T-helper 1 cell treated with Interleukin-12 subunit alpha and Interleukin-12 subunit beta and Interleukin-4 antibody, amounts not matched to agents 30 μg/mL and 1 μg/mL, for 36 hours (primary cell): ENCODE measurements around the gene TBC1D24.

Experiments used
- H3K27ac Mint-ChIP-seq: one replicate; pipeline ENCODE4 v1.8.0; 2021; ENCODE audit warnings: mild to moderate bottlenecking, mixed read lengths
- H3K27me3 Mint-ChIP-seq: one replicate; pipeline ENCODE4 v1.8.0; 2021; ENCODE audit warnings: low read depth, mixed read lengths
- H3K36me3 Mint-ChIP-seq: one replicate; pipeline ENCODE4 v1.8.0; 2021; ENCODE audit warnings: low read depth, mixed read lengths
- H3K4me1 Mint-ChIP-seq: one replicate; pipeline ENCODE4 v1.8.0; 2021; ENCODE audit warnings: low read depth, mixed read lengths
- H3K4me3 Mint-ChIP-seq: one replicate; pipeline ENCODE4 v1.8.0; 2021; ENCODE audit warnings: mild to moderate bottlenecking, moderate library complexity, mixed read lengths
- H3K9me3 Mint-ChIP-seq: one replicate; pipeline ENCODE4 v1.8.0; 2021; ENCODE audit warnings: mixed read lengths

The TBC1D24 gene

DNA sequence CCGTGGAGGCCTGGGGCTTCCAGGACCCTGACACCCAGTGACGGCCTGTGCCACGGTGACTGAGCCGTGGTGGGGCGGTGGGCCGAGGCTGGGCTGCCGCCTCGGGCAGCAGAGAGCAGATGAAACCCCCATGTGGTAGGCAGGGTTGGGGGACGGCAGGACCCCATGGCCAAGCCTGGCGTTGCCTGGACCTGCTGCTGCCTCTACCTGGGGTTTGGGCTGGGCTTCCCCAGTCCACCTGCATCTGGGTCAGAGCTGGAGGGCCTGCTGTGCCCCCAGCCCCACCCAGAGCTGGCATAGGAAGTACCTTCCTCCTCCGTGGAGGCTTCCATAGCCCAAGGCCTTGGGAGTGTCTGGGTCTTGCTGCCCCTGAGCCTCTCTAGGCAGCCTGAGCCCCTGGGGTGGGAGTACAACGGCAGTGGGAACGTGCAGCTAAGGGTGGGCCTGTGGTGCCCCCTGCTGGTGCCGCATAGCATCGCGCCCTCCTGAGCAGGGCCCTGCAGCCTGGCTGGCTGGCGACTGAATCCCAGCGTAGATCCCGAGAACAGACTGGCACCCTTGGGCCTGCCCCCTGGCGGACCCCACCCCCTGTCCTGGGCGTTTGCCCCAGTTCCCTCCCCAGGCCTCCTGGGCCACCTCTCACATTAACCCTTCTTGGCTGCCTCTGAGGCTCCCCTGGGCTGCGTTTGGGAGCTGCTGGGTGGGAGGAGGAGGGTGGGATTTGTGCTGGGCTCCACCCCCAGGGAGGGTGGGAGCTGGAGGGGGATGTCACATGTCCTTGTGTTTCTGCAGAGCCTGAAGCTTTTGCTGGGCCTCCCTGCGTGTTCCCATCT, 26.2 kb downstream of the TBC1D24 start:
- Mint-ChIP-seq H3K4me3 (no peak overlapping the region), H3K36me3 (no peaks in the 10 kb centered on the region), H3K27me3 (no peaks in the 10 kb centered on the region), H3K27ac (no peak overlapping the region), H3K9me3 (no peaks in the 10 kb centered on the region), H3K4me1 (no peaks in the 10 kb centered on the region)

DNA sequence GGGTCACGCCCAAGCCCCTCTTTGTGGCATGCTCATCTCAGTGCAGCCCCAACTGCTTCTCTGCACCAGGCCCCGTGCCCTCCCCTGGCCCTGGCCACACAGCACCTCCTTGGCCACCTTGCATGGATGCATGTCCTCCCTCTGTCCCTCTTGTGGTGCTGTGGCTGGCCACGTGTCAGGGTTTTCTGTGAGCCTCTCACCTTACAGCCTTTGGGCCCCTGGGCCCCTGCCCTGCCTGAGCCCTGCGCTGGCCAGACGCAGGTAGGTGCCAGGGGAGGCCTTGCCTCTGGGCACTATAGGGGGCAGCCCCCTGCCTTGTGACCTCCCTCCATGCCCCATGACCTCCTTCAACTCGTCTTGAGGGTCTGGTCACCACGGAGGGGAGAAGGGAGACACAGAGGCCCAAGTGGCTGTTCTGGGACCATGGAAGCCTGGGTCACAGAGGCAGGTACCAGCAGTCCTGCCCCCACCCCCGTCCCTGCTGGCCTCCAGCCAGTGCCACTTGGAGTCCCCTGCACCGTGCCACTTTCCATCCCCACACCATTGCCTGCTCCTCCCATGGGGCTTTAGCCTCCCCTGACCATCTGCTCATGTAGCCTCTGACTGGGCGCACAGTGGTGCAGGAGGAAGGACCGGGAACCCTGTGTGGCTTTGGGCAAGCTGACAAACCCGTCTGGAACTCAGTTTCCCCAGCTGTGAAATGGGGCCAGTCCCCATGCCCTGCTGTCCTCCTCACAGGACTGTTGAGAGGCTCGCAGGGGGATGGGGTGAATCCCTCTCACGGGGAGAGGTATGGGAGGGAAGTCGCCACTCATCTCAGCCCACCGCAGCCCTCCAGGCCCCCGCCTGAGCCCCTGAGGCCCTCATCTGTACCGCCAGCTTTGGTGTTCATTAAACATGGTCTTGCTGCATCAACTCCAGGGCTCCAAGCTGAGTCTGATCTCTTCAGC, 27.3 kb downstream of the TBC1D24 start:
- Mint-ChIP-seq H3K4me3 (no peak overlapping the region), H3K9me3 (no peaks in the 10 kb centered on the region), H3K27me3 (no peaks in the 10 kb centered on the region), H3K36me3 (no peaks in the 10 kb centered on the region), H3K27ac (no peak overlapping the region), H3K4me1 (no peaks in the 10 kb centered on the region)

DNA sequence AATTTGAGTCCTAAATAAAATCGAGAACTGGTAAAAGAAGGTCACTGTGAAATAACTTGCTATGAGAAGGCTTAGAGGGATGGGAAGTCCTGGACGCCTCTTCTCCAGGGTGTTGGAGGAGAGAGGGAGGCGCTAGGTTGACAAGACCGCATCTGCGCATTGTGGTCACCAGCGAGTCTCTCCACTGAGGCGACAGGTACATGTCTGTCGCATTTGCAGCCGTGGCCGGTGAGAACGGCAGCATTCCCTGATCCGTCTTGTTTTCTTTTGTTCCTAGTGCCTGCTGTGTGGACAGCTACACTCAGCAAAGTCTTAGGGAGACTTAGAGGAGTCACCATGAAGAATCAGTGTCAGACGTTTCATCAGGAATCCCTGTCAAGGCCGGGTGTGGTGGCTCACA, 30.8 kb downstream of the TBC1D24 start:
- H3K27ac Mint-ChIP-seq: no peak overlapping the region
- no peaks in the 10 kb centered on the region for H3K27me3 Mint-ChIP-seq

DNA sequence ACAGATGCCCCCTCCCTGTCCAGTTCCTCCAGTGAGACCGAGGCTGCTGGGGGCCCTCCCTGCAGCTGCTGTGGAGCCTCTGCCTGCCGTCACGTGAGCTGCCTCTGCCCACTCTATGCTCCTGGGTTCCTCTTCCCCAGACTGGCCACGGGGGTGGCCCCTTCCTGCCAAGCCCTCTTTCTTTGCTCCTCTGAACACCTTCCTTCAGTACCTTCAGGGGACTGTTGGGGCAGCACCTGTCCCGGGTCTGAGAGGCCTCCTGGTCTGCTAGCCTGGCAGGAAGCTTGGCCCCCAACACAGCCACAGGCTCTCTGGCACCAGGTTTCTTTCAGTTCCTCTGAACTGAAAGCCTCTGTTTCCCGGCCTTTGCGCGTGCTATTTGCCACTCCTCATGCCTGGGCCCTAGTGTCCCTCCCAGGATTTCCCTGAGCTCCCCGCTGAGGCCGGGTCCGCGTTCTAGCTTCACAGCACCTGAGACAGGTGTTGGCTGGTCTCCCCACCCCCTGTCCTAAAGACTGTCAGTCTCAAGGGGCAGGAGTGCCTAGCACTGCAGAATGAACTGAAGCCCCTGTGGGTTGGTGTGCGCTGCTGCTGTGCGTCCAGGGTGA, 32.2 kb downstream of the TBC1D24 start:
- Mint-ChIP-seq H3K9me3 (no peaks in the 10 kb centered on the region), H3K27me3 (peaks cover 3% of the 10 kb centered on the region), H3K4me3 (no peak overlapping the region), H3K4me1 (peaks cover 2% of the 10 kb centered on the region), H3K27ac (no peak overlapping the region), H3K36me3 (no peaks in the 10 kb centered on the region)

More for the DNA sequence above, 30.8 kb downstream of the TBC1D24 start:
- Mint-ChIP-seq H3K9me3 (no peaks in the 10 kb centered on the region), H3K4me3 (no peak overlapping the region), H3K36me3 (no peaks in the 10 kb centered on the region), H3K4me1 (no peaks in the 10 kb centered on the region)

DNA sequence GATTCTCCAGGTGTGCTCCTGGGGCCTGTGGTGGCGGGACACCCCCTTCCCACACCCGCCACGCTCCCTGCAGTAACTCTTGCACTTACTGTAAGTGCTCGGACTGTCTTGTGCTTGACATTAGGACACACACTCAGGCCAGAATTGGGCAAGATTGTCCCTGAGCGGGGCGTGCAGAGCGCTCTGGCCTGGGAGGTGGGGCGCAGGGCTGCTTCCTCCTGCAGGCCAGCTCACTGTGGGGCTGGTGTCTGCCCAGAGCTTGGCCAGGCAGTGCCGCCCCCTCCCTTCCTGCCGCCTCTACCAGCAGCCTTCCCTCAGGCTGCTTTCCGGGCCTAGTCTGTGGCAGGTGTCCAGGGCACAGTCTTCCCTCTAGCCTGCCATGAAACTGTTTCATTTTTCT, 32.7 kb downstream of the TBC1D24 start:
- H3K4me3 Mint-ChIP-seq: no peak overlapping the region
- H3K36me3 Mint-ChIP-seq: no peaks in the 10 kb centered on the region
- H3K27me3 Mint-ChIP-seq: peaks cover 4% of the 10 kb centered on the region
- H3K9me3 Mint-ChIP-seq: no peaks in the 10 kb centered on the region
- no peak overlapping the region for H3K27ac Mint-ChIP-seq
- H3K4me1 Mint-ChIP-seq: peaks cover 6% of the 10 kb centered on the region

DNA sequence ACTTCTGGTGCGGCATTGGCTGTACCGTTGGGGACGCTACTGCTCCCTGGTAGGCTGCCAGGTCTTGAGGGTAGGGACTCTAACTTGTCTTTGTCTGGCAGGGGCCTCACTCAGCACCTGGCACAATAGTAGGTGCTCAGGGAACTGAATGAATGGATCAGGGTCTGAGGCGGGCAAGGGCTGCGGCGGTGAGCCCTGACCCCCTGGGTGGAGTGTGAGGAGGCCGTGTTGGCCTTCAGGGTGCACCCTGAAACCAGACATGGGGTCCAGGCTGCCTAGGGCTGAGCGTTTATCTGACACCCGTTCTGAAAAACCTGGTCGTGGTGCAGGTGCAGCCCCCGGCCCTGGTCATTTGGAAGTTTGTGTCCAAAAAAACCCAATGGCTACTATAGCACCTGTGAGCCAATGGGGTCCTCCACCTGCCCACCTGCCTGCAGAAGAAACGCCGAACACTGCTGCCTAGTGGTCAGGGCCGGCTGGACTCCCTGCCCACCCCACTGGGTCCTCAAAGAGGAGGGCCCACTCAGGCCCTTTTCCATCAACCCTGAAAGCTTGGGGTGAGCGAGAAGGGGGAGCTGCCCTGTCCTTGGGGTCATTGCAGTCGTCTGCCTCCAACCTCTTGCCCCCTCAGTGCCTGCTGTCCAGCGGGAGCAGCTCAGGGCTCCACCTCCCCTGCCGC, 33.9 kb downstream of the TBC1D24 start:
- Mint-ChIP-seq H3K27me3 (peaks cover 4% of the 10 kb centered on the region), H3K9me3 (no peaks in the 10 kb centered on the region), H3K4me1 (peaks cover 13% of the 10 kb centered on the region), H3K27ac (no peak overlapping the region), H3K36me3 (no peaks in the 10 kb centered on the region), H3K4me3 (no peak overlapping the region)

DNA sequence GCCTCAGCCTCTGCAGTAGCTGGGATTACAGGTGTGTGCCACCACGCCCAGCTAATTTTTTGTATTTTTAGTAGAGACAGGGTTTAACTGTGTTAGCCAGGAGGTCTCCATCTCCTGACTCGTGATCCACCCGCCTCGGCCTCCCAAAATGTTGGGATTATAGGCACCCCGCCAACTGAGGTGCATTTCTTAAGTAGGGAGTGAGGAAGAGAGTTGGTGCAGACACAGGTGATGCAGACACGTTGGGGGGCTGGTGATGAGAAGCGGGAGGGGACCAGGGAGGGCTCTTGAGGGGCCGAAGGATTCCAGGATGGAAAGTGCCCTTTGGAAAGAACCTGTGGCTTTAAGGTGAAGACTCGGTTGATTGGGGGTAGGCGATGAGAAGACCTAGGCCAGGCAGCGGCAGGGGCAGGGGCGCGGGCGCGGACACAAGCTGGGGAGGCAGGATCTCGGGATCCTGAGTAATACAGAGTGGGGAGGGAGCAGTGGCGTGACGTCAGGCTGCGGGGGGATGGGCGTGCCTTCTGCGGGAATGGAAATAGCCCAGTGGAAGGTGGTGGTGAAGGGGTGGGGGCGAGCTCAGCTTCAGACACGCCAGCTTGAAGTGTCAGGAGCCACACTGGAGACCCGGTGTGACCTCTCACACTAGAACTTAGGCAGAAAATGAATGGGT, 36.3 kb downstream of the TBC1D24 start:
- H3K36me3 Mint-ChIP-seq: peaks cover 7% of the 10 kb centered on the region
- H3K27me3 Mint-ChIP-seq: peaks cover 4% of the 10 kb centered on the region
- no peak overlapping the region for H3K4me3 Mint-ChIP-seq
- H3K9me3 Mint-ChIP-seq: no peaks in the 10 kb centered on the region
- peaks cover 29% of the 10 kb centered on the region for H3K4me1 Mint-ChIP-seq
- no peak overlapping the region for H3K27ac Mint-ChIP-seq

DNA sequence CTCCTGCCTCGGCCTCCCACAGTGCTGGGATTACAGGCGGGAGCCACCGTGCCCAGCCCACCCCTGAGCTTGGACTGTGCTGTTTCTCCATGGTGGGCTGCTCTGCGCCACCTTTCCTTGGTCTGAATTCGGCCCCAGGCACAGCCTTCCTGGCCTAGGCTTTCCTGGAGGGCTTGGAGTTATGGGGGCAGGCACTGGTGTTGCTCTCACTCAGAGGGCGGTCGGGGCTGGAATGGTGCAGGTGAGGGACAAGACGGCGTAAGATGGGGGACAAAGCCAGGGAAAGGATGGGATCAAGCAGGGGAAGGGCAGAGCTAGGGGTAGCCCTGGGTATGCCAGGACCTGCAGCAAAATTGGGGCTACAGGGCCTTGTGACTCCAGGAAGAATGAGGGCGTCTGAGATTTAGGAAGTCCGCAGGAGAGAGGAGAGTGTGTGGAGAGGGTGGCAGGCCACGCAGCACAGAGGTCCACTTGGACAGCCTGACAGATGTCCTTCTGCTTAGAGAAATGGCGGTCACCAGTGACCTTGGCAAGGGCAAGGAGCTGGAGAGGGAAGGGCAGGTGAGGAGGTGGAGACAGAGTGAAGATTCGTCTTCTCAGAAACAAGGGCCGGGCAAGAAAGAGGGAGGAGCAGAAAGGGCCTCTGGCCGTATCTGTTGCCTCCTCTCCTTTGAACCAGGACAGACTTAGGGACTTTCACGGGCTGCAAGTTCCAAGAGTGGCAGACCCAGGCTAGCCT, 37.2 kb downstream of the TBC1D24 start:
- Mint-ChIP-seq H3K27ac (peak overlapping the region; percentile 90), H3K4me1 (peaks cover 36% of the 10 kb centered on the region), H3K36me3 (peaks cover 7% of the 10 kb centered on the region), H3K4me3 (peak overlapping the region; percentile 75), H3K27me3 (peaks cover 4% of the 10 kb centered on the region), H3K9me3 (no peaks in the 10 kb centered on the region)

DNA sequence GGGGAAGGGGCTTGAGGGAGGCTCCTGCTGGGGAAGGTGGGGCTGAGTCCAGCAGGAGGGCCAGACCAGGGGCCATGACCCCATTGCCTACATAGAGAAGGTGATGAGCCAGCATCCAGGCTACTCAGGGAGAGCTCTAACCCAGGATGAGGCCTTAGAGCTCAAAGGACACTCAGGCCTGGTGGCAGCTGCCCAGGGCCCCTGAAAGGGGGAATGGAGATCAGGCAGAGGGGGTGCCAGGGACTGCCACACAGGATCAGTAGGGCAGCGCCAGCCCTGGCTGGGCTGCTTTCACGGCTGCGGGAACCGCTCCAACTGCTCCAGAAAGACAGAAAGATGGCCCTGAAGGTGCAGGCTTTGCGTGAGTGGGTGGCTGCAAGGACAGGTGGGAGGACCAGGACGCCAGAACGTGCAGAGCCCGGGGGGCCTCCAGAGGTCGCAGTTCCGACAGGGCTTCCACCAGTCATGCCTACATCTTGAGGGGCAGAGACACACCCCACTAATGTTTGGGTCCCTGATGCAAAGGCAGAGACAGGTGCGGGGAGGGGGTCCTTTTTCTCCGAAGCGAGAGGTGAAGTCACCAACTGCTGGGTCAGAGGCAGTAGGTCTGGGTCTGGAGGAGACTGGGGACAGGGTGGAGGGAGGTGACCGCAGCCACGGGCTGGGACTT, 37.9 kb downstream of the TBC1D24 start:
- peak overlapping the region; percentile 75 for H3K4me3 Mint-ChIP-seq
- H3K27ac Mint-ChIP-seq: peak overlapping the region; percentile 90
- H3K36me3 Mint-ChIP-seq: peaks cover 7% of the 10 kb centered on the region
- no peaks in the 10 kb centered on the region for H3K9me3 Mint-ChIP-seq
- peaks cover 4% of the 10 kb centered on the region for H3K27me3 Mint-ChIP-seq
- H3K4me1 Mint-ChIP-seq: peaks cover 40% of the 10 kb centered on the region

DNA sequence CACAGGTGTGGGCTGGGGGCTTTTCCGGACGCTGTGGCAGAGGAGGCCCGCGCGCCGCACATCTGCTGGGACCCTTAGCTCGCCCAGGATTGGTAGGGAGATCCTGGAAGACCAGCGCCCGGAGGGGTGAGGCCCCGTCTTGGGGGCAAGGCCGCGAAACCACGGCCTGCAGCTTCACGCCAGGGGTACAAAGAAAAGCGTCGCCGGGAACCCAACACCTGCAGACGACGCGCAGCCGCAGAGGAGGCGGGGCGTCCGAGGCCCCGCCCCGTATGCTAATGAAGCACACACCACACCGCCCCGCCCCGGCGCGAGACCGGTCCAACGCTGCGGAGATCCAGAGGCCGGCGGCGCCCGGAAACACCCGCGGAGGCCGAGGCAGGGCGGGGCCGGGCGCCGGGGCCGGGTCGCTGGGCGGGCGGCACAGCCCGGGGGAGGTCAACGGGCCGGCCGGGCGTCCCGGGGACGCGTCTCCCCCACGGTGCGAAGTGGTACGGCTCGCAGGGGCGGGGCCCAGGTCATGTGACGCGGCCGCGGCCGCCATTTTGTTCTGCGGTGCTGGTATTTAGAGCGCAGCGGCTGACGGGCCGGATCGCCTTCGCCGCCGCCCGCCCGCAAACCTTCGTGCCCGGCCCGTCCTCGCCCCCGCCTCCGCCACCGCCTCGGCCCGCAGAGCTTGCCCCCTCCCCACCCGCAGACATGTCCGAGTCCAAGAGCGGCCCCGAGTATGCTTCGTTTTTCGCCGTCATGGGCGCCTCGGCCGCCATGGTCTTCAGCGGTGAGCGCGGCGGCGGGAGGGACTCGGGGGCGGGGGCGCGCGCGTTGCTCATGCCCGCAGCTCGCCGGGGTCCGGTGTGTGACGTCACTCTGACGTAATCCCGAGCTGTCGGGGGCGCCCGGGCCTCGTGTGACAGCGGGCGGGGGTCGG, 38.7 kb downstream of the TBC1D24 start, which contains the start of gene ATP6V0C:
Gene ATP6V0C (plus strand): TSS at position 548 of the 928 bp plus-strand sequence. CDS start 152 bp downstream, at position 700.
- Mint-ChIP-seq H3K27me3 (peaks cover 4% of the 10 kb centered on the region), H3K9me3 (no peaks in the 10 kb centered on the region), H3K4me1 (peaks cover 40% of the 10 kb centered on the region), H3K4me3 (peak within 1 kb of the TSS; percentile 87), H3K27ac (peak within 1 kb of the TSS; percentile 91), H3K36me3 (peaks cover 7% of the 10 kb centered on the region)

DNA sequence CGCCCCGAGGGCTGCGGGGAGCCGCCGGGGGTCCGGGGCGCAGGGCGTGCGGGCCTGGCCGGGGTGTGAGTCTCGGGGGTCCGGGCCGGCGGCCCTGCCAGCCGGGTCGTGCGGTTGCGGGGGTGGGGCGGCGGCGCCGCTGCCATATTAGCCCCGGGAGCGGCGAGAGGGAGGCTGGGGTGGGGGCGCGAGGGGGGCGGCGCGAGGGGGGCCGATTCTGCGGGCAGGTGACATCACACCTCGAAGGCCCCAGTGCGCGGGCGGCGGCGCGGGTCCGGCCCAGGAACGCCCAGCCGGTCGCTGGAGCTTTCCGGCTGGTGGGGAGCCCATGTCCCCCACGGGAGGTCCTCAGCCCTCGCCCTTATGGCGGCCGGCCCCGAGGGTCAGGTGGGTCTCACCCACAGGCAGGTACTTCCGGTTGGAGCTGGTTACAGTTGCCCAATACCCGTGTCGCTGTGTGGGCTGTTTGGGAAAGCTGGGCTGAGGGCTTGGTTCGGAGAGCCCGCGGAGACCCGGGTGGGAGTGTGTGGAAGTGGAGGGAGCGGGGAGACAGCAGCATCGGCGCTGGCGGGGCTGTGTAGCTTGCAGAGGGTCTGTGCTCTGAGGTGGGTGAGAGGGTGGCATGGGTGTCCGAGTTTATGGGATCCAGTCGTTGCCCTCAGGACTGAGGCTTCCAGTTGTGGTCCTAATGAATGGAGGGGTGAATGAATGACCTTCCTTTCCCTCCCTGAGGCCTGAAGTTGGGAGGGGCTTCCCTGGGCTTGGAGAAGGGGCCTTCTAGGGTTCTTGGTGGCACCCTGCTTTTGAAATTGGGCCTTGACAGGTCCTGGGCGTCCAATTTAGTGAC, 39.6 kb downstream of the TBC1D24 start:
- H3K4me3 Mint-ChIP-seq: peak overlapping the region; percentile 87
- H3K27ac Mint-ChIP-seq: peak overlapping the region; percentile 89
- H3K4me1 Mint-ChIP-seq: peaks cover 44% of the 10 kb centered on the region
- H3K27me3 Mint-ChIP-seq: peaks cover 4% of the 10 kb centered on the region
- H3K9me3 Mint-ChIP-seq: no peaks in the 10 kb centered on the region
- peaks cover 7% of the 10 kb centered on the region for H3K36me3 Mint-ChIP-seq
